ENCODE results near the gene BRME1. TPM values are rescaled to one million over a fixed set of nuclear protein-coding genes. Genes with fewer than 3 reads are reported as not detected.

BRME1 gene
- total RNA-seq, 1 donor from 2014 or later, result 1.6 TPM

GRCh38 chr19:13882419-13882795 is 23.5 kb downstream of the BRME1 start:
- Histone ChIP-seq H3K4me1 (ENCODE audit: control insufficient read depth in 3 of 3, insufficient read depth in 3 of 3, low read length in 3 of 3) (peaks cover 17 to 26% (median 22%) of the 10 kb centered on the region in 3 donors), H3K27me3 (ENCODE audit: control insufficient read depth in 3 of 3, insufficient read depth in 3 of 3, low read length in 3 of 3) (no peaks in the 10 kb centered on the region), H3K4me3 (ENCODE audit: low read length in 3 of 3) (no peak overlapping the region), H3K27ac (ENCODE audit: low read depth, low read length) (no peak overlapping the region), H3K9ac (ENCODE audit: low read depth in 1 of 3, low read length in 3 of 3) (no peak overlapping the region), H3K9me3 (ENCODE audit: control insufficient read depth in 3 of 3, low read length in 3 of 3) (no peaks in the 10 kb centered on the region), H3K36me3 (ENCODE audit: control insufficient read depth in 3 of 3, insufficient read depth in 3 of 3, low read length in 3 of 3) (no peaks in the 10 kb centered on the region)

- Histone ChIP-seq H3K27me3 (ENCODE audit: control insufficient read depth in 3 of 3, insufficient read depth in 3 of 3, low read length in 3 of 3) (peaks cover 0 to 4% (median 0%) of the 10 kb centered on the region in 3 donors), H3K9me3 (ENCODE audit: control insufficient read depth in 3 of 3, low read length in 3 of 3) (no peaks in the 10 kb centered on the region), H3K36me3 (ENCODE audit: control insufficient read depth in 3 of 3, insufficient read depth in 3 of 3, low read length in 3 of 3) (no peaks in the 10 kb centered on the region), H3K4me3 (ENCODE audit: low read length in 3 of 3) (no peak overlapping the region), H3K9ac (ENCODE audit: low read depth in 1 of 3, low read length in 3 of 3) (peak overlapping the region in 1 of 3 donors; percentile 45), H3K4me1 (ENCODE audit: control insufficient read depth in 3 of 3, insufficient read depth in 3 of 3, low read length in 3 of 3) (peaks cover 17 to 26% (median 22%) of the 10 kb centered on the region in 3 donors), H3K27ac (ENCODE audit: low read depth, low read length) (peak overlapping the region; percentile 86)
These were observed 24.1 kb downstream of the BRME1 start for GRCh38 chr19:13881692-13882418.

- peak overlapping the region; percentile 86 for H3K27ac ChIP-seq (ENCODE audit: low read depth, low read length)
- peak overlapping the region in 1 of 3 donors; percentile 45 for H3K9ac ChIP-seq (ENCODE audit: low read depth in 1 of 3, low read length in 3 of 3)
- no peaks in the 10 kb centered on the region for H3K36me3 ChIP-seq (ENCODE audit: control insufficient read depth in 3 of 3, insufficient read depth in 3 of 3, low read length in 3 of 3)
- no peak overlapping the region for H3K4me3 ChIP-seq (ENCODE audit: low read length in 3 of 3)
- peaks cover 17 to 26% (median 22%) of the 10 kb centered on the region in 3 donors for H3K4me1 ChIP-seq (ENCODE audit: control insufficient read depth in 3 of 3, insufficient read depth in 3 of 3, low read length in 3 of 3)
- H3K9me3 ChIP-seq (ENCODE audit: control insufficient read depth in 3 of 3, low read length in 3 of 3), result no peaks in the 10 kb centered on the region
- H3K27me3 ChIP-seq (ENCODE audit: control insufficient read depth in 3 of 3, insufficient read depth in 3 of 3, low read length in 3 of 3), result peaks cover 0 to 4% (median 0%) of the 10 kb centered on the region in 3 donors
These were observed 24.6 kb downstream of the BRME1 start for GRCh38 chr19:13881251-13881691.

GRCh38 chr19:13880059-13881043 is 25.6 kb downstream of the BRME1 start:
- H3K9me3 ChIP-seq (ENCODE audit: control insufficient read depth in 3 of 3, low read length in 3 of 3), result no peaks in the 10 kb centered on the region
- peak overlapping the region; percentile 59 to 76 (median 60) for H3K9ac ChIP-seq (ENCODE audit: low read depth in 1 of 3, low read length in 3 of 3)
- H3K4me3 ChIP-seq (ENCODE audit: low read length in 3 of 3), result peak overlapping the region; percentile 43 to 65 (median 61)
- H3K27me3 ChIP-seq (ENCODE audit: control insufficient read depth in 3 of 3, insufficient read depth in 3 of 3, low read length in 3 of 3), result peaks cover 0 to 4% (median 0%) of the 10 kb centered on the region in 3 donors
- H3K4me1 ChIP-seq (ENCODE audit: control insufficient read depth in 3 of 3, insufficient read depth in 3 of 3, low read length in 3 of 3), result peaks cover 17 to 26% (median 22%) of the 10 kb centered on the region in 3 donors
- H3K27ac ChIP-seq (ENCODE audit: low read depth, low read length), result peak overlapping the region; percentile 86
- no peaks in the 10 kb centered on the region for H3K36me3 ChIP-seq (ENCODE audit: control insufficient read depth in 3 of 3, insufficient read depth in 3 of 3, low read length in 3 of 3)

GRCh38 chr19:13877303-13877702 is 28.6 kb downstream of the BRME1 start:
- no peak overlapping the region for H3K9ac ChIP-seq (ENCODE audit: low read depth in 1 of 3, low read length in 3 of 3)
- H3K4me1 ChIP-seq (ENCODE audit: control insufficient read depth in 3 of 3, insufficient read depth in 3 of 3, low read length in 3 of 3), result peaks cover 17 to 26% (median 22%) of the 10 kb centered on the region in 3 donors
- H3K9me3 ChIP-seq (ENCODE audit: control insufficient read depth in 3 of 3, low read length in 3 of 3), result no peaks in the 10 kb centered on the region
- peaks cover 0 to 7% (median 2%) of the 10 kb centered on the region in 3 donors for H3K27me3 ChIP-seq (ENCODE audit: control insufficient read depth in 3 of 3, insufficient read depth in 3 of 3, low read length in 3 of 3)
- H3K36me3 ChIP-seq (ENCODE audit: control insufficient read depth in 3 of 3, insufficient read depth in 3 of 3, low read length in 3 of 3), result no peaks in the 10 kb centered on the region
- H3K4me3 ChIP-seq (ENCODE audit: low read length in 3 of 3), result no peak overlapping the region
- no peak overlapping the region for H3K27ac ChIP-seq (ENCODE audit: low read depth, low read length)

- Histone ChIP-seq H3K4me1 (ENCODE audit: control insufficient read depth in 3 of 3, insufficient read depth in 3 of 3, low read length in 3 of 3) (peaks cover 16 to 24% (median 18%) of the 10 kb centered on the region in 3 donors), H3K36me3 (ENCODE audit: control insufficient read depth in 3 of 3, insufficient read depth in 3 of 3, low read length in 3 of 3) (no peaks in the 10 kb centered on the region), H3K9me3 (ENCODE audit: control insufficient read depth in 3 of 3, low read length in 3 of 3) (no peaks in the 10 kb centered on the region), H3K27me3 (ENCODE audit: control insufficient read depth in 3 of 3, insufficient read depth in 3 of 3, low read length in 3 of 3) (peaks cover 0 to 8% (median 2%) of the 10 kb centered on the region in 3 donors), H3K4me3 (ENCODE audit: low read length in 3 of 3) (no peak within 1 kb of the TSS), H3K27ac (ENCODE audit: low read depth, low read length) (no peak within 1 kb of the TSS), H3K9ac (ENCODE audit: low read depth in 1 of 3, low read length in 3 of 3) (no peak within 1 kb of the TSS)
These were observed 29.1 kb downstream of the BRME1 start, which contains the start of gene NANOS3 for GRCh38 chr19:13876834-13877233. NANOS3 (plus strand) TSS chr19:13877134; CDS start chr19:13877249, 115 bp downstream.

- Histone ChIP-seq H3K27ac (ENCODE audit: low read depth, low read length) (no peak overlapping the region), H3K27me3 (ENCODE audit: control insufficient read depth in 3 of 3, insufficient read depth in 3 of 3, low read length in 3 of 3) (peaks cover 0 to 8% (median 2%) of the 10 kb centered on the region in 3 donors), H3K9ac (ENCODE audit: low read depth in 1 of 3, low read length in 3 of 3) (no peak overlapping the region), H3K4me1 (ENCODE audit: control insufficient read depth in 3 of 3, insufficient read depth in 3 of 3, low read length in 3 of 3) (peaks cover 12 to 16% (median 13%) of the 10 kb centered on the region in 3 donors), H3K36me3 (ENCODE audit: control insufficient read depth in 3 of 3, insufficient read depth in 3 of 3, low read length in 3 of 3) (no peaks in the 10 kb centered on the region), H3K4me3 (ENCODE audit: low read length in 3 of 3) (no peak overlapping the region), H3K9me3 (ENCODE audit: control insufficient read depth in 3 of 3, low read length in 3 of 3) (no peaks in the 10 kb centered on the region)
These were observed 30.1 kb downstream of the BRME1 start for GRCh38 chr19:13875824-13876223.

- Histone ChIP-seq H3K4me3 (ENCODE audit: low read length in 3 of 3) (no peak overlapping the region), H3K27me3 (ENCODE audit: control insufficient read depth in 3 of 3, insufficient read depth in 3 of 3, low read length in 3 of 3) (peaks cover 0 to 8% (median 2%) of the 10 kb centered on the region in 3 donors), H3K36me3 (ENCODE audit: control insufficient read depth in 3 of 3, insufficient read depth in 3 of 3, low read length in 3 of 3) (no peaks in the 10 kb centered on the region), H3K9ac (ENCODE audit: low read depth in 1 of 3, low read length in 3 of 3) (peak overlapping the region in 1 of 3 donors; percentile 20), H3K27ac (ENCODE audit: low read depth, low read length) (no peak overlapping the region), H3K9me3 (ENCODE audit: control insufficient read depth in 3 of 3, low read length in 3 of 3) (no peaks in the 10 kb centered on the region), H3K4me1 (ENCODE audit: control insufficient read depth in 3 of 3, insufficient read depth in 3 of 3, low read length in 3 of 3) (no peaks in the 10 kb centered on the region)
These were observed 31.9 kb downstream of the BRME1 start for GRCh38 chr19:13873834-13874515.

GRCh38 chr19:13872695-13873389 is 33.1 kb downstream of the BRME1 start:
- no peak overlapping the region for H3K4me3 ChIP-seq (ENCODE audit: low read length in 3 of 3)
- H3K27ac ChIP-seq (ENCODE audit: low read depth, low read length), result no peak overlapping the region
- no peaks in the 10 kb centered on the region for H3K36me3 ChIP-seq (ENCODE audit: control insufficient read depth in 3 of 3, insufficient read depth in 3 of 3, low read length in 3 of 3)
- no peak overlapping the region for H3K9ac ChIP-seq (ENCODE audit: low read depth in 1 of 3, low read length in 3 of 3)
- no peaks in the 10 kb centered on the region for H3K9me3 ChIP-seq (ENCODE audit: control insufficient read depth in 3 of 3, low read length in 3 of 3)
- peaks cover 0 to 8% (median 2%) of the 10 kb centered on the region in 3 donors for H3K27me3 ChIP-seq (ENCODE audit: control insufficient read depth in 3 of 3, insufficient read depth in 3 of 3, low read length in 3 of 3)
- H3K4me1 ChIP-seq (ENCODE audit: control insufficient read depth in 3 of 3, insufficient read depth in 3 of 3, low read length in 3 of 3), result no peaks in the 10 kb centered on the region

All from skeletal muscle tissue (tissue), 4 donors.